OCI-LY3 (cell line): ENCODE data around the gene IFNL4.
"Not testable (repeated sequence)": the region's sequence is repeated elsewhere in the genome, so short reads cannot be mapped to it uniquely, and the experiment has no call there.

Source experiments
- H2AFZ ChIP-seq: fragments of 200-600, 300-600 bp; shearing (Covaris generic); 2 replicates; pipeline ENCODE4 v1.6.0; 2014; ENCODE audit warnings: antibody characterized with exemption, low read depth, low read length
- H3K27ac ChIP-seq: fragments of 200-600, 300-600 bp; sonication (generic); 2 replicates; pipeline ENCODE4 v1.5.1; 2014; ENCODE audit warnings: mild to moderate bottlenecking, low read length, moderate library complexity, mixed read lengths
- H3K27me3 ChIP-seq: fragments of 200-600, 300-600 bp; sonication (generic); 2 replicates; pipeline ENCODE4 v1.6.1; 2014; ENCODE audit warnings: low read depth, low read length, mixed read lengths
- H3K36me3 ChIP-seq: fragments of 200-600, 300-600 bp; sonication (generic); replicated peaks from 2 replicates; pipeline ENCODE3; 2014; ENCODE audit warnings: low read depth, low read length, mixed read lengths
- H3K4me1 ChIP-seq: fragments of 300-600, 200-600 bp; sonication (generic); 2 replicates; pipeline ENCODE4 v1.6.1; 2014; ENCODE audit warnings: low read length, mixed read lengths
- H3K4me2 ChIP-seq: fragments of 200-600, 300-600 bp; sonication (generic); 2 replicates; pipeline ENCODE4 v1.6.1; 2014; ENCODE audit warnings: low read length, mixed read lengths
- H3K4me3 ChIP-seq: fragments of 300-600, 200-600 bp; sonication (generic); 2 replicates; pipeline ENCODE4 v1.5.1; 2014; ENCODE audit warnings: antibody characterized with exemption, mild to moderate bottlenecking, low read length, moderate library complexity
- H3K79me2 ChIP-seq: fragments of 300-600, 200-600 bp; shearing (Covaris generic); 2 replicates; pipeline ENCODE4 v1.6.1; 2014; ENCODE audit warnings: mild to moderate bottlenecking, low read length, mixed read lengths
- H3K9ac ChIP-seq: fragments of 300-600, 200-600 bp; shearing (Covaris generic); 2 replicates; pipeline ENCODE4 v1.6.0; 2014; ENCODE audit warnings: mild to moderate bottlenecking, low read length, moderate library complexity
- H3K9me3 ChIP-seq: fragments of 200-600, 300-600 bp; shearing (Covaris generic); 2 replicates; pipeline ENCODE4 v1.6.1; 2014; ENCODE audit warnings: low read length, mixed read lengths; ENCODE audit not compliant: insufficient read depth
- H4K20me1 ChIP-seq: fragments of 200-600, 300-600 bp; sonication (generic); 2 replicates; pipeline ENCODE4 v1.6.1; 2016; ENCODE audit warnings: low read length, mixed read lengths; ENCODE audit not compliant: insufficient read depth
- EZH2phosphoT487 ChIP-seq: fragments of 200-600 bp; shearing (Covaris generic); IDR thresholded peaks from 2 replicates; pipeline ENCODE4 v1.6.1; 2018; ENCODE audit warnings: antibody characterized with exemption, mixed run types, low read depth
- TF ChIP-seq, protein P1 (sequence below): fragments of 200-600, 300-600 bp; sonication (generic); IDR thresholded peaks from 2 replicates; pipeline ENCODE4 v1.5.1; 2014; ENCODE audit warnings: antibody characterized with exemption, low read length, low read depth

IFNL4 gene

GRCh38 chr19:39276740-39277139 is 28.1 kb upstream of the IFNL4 start:
- Histone ChIP-seq H3K9me3 (no peaks in the 10 kb centered on the region), H3K27me3 (no peaks in the 10 kb centered on the region), H3K27ac (no peak overlapping the region), H3K79me2 (no peaks in the 10 kb centered on the region), H3K36me3 (no peaks in the 10 kb centered on the region), H3K4me3 (no peak overlapping the region), H2AFZ (no peak overlapping the region), H3K4me1 (no peaks in the 10 kb centered on the region), H4K20me1 (no peaks in the 10 kb centered on the region), H3K4me2 (no peak overlapping the region), H3K9ac (no peak overlapping the region)
- TF ChIP-seq, protein P1, sequence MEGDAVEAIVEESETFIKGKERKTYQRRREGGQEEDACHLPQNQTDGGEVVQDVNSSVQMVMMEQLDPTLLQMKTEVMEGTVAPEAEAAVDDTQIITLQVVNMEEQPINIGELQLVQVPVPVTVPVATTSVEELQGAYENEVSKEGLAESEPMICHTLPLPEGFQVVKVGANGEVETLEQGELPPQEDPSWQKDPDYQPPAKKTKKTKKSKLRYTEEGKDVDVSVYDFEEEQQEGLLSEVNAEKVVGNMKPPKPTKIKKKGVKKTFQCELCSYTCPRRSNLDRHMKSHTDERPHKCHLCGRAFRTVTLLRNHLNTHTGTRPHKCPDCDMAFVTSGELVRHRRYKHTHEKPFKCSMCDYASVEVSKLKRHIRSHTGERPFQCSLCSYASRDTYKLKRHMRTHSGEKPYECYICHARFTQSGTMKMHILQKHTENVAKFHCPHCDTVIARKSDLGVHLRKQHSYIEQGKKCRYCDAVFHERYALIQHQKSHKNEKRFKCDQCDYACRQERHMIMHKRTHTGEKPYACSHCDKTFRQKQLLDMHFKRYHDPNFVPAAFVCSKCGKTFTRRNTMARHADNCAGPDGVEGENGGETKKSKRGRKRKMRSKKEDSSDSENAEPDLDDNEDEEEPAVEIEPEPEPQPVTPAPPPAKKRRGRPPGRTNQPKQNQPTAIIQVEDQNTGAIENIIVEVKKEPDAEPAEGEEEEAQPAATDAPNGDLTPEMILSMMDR, result no peak
- TF ChIP-seq EZH2phosphoT487, result no peak

DNA sequence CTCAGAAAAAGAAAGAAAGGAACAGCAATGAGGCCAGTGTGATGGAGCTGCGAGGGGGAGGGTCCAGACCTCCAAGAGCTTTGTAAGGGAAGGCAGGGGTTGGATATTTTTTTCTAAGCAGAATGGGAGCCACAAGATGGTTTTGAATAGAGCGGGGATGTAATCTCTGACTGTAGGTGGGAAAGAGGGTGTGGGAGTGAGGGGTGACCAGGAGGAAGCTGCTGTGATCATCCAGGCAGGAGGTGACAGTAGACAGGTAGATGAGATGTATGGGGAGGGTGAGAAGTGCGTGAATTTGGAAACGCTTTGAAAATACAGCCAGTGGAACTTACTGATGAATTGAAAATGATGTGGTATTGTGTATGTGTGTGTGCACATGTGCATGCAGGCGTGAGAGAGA is 26.9 kb upstream of the IFNL4 start:
- no peak overlapping the region for H3K9ac ChIP-seq
- H3K9me3 ChIP-seq, result no peaks in the 10 kb centered on the region
- H3K27ac ChIP-seq, result no peak overlapping the region
- H3K4me3 ChIP-seq, result no peak overlapping the region
- no peak overlapping the region for H2AFZ ChIP-seq
- no peaks in the 10 kb centered on the region for H3K36me3 ChIP-seq
- no peak for TF ChIP-seq EZH2phosphoT487
- H3K27me3 ChIP-seq, result no peaks in the 10 kb centered on the region
- H3K79me2 ChIP-seq, result no peaks in the 10 kb centered on the region
- no peaks in the 10 kb centered on the region for H3K4me1 ChIP-seq
- no peaks in the 10 kb centered on the region for H4K20me1 ChIP-seq
- no peak overlapping the region for H3K4me2 ChIP-seq

DNA sequence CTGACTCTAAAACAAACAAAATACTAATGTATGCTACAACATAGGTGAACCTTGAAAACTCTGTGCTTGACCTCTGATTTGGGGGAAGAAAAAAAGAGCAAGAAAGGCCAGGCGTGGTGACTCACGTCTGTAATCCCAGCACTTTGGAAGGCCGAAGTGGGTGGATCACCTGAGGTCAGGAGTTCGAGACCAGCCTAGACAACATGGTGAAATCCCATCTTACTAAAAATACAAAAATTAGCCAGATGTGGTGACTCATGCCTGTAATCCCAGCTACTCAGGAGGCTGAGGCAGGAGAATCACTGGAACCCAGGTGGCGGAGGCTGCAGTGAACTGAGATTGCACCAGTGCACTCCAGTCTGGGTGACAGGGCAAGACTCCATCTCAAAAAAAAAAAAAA is 25.2 kb upstream of the IFNL4 start:
- not testable (repeated sequence) for H3K79me2 ChIP-seq, H3K36me3 ChIP-seq, H4K20me1 ChIP-seq, H3K27ac ChIP-seq, H3K9me3 ChIP-seq, H3K4me1 ChIP-seq, H3K4me3 ChIP-seq, H3K27me3 ChIP-seq, H2AFZ ChIP-seq, H3K4me2 ChIP-seq, H3K9ac ChIP-seq

DNA sequence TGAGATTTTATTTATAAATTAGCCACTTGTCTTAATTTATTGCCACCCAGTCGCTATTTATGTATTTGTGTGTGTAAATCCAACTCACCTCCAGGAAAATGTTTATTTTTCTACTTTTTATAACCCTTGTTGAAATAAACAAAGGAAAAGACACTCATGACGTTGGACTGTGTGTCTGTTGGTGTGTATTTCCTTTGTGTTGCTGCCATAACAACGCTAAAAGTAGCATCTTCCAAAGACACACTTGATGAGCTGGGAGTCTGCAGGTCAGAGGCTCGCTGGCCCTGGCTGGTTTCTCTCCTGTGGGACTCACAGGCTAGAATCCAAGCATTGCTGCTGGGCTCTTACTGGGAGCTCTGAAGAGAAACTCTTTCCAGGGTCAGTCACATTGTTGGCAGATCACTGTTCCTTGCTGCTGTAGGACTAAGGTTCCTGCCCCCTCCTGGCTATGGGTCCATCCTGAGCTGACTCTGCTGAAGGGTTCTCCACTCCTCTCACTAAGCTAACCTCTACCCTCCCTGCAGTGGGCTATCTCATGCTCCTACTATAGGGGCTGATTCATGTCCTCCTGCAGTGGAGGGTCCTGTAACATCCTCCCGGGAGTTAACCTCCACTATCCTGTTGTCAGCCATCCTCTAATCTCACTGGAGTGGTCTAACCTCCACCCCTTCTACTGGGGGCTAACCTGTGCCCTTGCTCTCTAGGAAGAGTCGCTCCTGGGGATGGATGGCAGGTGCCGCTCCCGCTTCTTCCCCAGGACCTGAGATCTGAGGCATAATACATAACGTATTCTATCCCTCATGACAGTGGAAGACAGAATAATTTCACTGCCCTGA is 21.6 kb upstream of the IFNL4 start:
- Histone ChIP-seq H3K27ac (no peak overlapping the region), H3K4me3 (no peak overlapping the region), H3K4me2 (no peak overlapping the region), H3K36me3 (no peaks in the 10 kb centered on the region), H3K9me3 (no peaks in the 10 kb centered on the region), H4K20me1 (no peaks in the 10 kb centered on the region), H3K4me1 (no peaks in the 10 kb centered on the region), H2AFZ (no peak overlapping the region), H3K27me3 (no peaks in the 10 kb centered on the region), H3K9ac (no peak overlapping the region), H3K79me2 (no peaks in the 10 kb centered on the region)
- TF ChIP-seq, protein P1, result no peak
- TF ChIP-seq EZH2phosphoT487, result no peak

DNA sequence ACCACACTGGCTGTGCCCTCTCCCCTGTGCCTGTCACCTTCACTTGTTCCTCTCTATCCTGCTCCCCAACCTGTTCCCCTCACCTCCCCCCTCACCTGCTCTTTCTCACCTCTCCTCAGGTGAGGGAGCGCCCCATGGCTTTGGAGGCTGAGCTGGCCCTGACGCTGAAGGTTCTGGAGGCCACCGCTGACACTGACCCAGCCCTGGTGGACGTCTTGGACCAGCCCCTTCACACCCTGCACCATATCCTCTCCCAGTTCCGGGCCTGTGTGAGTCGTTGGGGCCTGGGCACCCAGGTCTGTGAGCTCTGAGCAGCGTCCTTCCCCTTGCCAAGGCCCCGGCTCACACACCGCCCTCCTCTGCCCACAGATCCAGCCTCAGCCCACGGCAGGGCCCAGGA is 20.7 kb upstream of the IFNL4 start:
- not testable (repeated sequence) for H3K27ac ChIP-seq, H3K27me3 ChIP-seq, H3K79me2 ChIP-seq, H3K36me3 ChIP-seq, H4K20me1 ChIP-seq, H3K4me1 ChIP-seq, H3K4me3 ChIP-seq, H3K9me3 ChIP-seq, H3K9ac ChIP-seq, H3K4me2 ChIP-seq, H2AFZ ChIP-seq

DNA sequence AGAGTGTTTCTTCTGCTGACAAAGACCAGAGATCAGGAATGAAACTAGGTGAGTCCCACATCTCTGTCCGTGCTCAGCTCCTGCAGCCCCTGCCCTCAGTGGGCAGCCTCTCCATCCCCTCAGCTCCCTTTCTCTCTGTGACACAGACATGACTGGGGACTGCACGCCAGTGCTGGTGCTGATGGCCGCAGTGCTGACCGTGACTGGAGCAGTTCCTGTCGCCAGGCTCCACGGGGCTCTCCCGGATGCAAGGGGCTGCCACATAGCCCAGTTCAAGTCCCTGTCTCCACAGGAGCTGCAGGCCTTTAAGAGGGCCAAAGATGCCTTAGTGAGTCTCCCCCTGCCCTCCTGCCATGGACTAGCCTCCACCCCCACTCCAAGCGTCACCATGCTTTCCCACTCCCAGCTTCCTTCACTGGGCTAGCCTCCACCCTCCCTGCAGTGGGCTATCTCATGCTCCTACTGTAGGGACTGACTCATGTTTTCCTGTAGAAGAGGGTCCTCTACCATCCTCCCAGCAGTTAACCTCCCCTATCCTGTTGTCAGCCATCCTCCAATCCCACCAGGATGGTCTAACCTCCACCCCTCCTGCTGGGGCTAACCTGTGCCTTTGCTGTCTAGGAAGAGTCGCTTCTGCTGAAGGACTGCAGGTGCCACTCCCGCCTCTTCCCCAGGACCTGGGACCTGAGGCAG is 20.0 kb upstream of the IFNL4 start:
- not testable (repeated sequence) for H3K4me2 ChIP-seq, H3K79me2 ChIP-seq, H3K4me3 ChIP-seq, H3K36me3 ChIP-seq, H3K27ac ChIP-seq, H2AFZ ChIP-seq, H3K9ac ChIP-seq, H3K27me3 ChIP-seq, H3K4me1 ChIP-seq, H4K20me1 ChIP-seq, H3K9me3 ChIP-seq

- H3K9ac ChIP-seq, H4K20me1 ChIP-seq, H3K27me3 ChIP-seq, H3K4me2 ChIP-seq, H3K4me1 ChIP-seq, H3K4me3 ChIP-seq, H3K36me3 ChIP-seq, H3K79me2 ChIP-seq, H3K9me3 ChIP-seq, H2AFZ ChIP-seq, H3K27ac ChIP-seq: not testable (repeated sequence)
Observed at GRCh38 chr19:39268085-39268484, 19.4 kb upstream of the IFNL4 start, which contains the start of gene IFNL2. IFNL2 (plus strand) TSS chr19:39268396; CDS start chr19:39268569, 173 bp downstream.
